ENCODE measurements around the gene OR2Y1. TPM values are rescaled to one million over a fixed set of nuclear protein-coding genes. Genes with fewer than 3 reads are reported as not detected.
A peak's percentile ranks its signal among the peaks of the same experiment; 100 is the strongest.

Gene OR2Y1
- total RNA-seq, 1 experiment from 2014 or later: not detected

GRCh38 chr5:180785794-180786221, 46.0 kb upstream of the OR2Y1 start:
- Mint-ChIP-seq H3K4me1 (ENCODE audit: insufficient read depth, unreplicated experiment) (peaks cover 13% of the 10 kb centered on the region), H3K36me3 (ENCODE audit: insufficient read depth, unreplicated experiment) (peaks cover 16% of the 10 kb centered on the region), H3K4me3 (ENCODE audit: unreplicated experiment) (no peak overlapping the region), H3K27me3 (ENCODE audit: insufficient read depth, unreplicated experiment) (no peaks in the 10 kb centered on the region), H3K9me3 (ENCODE audit: unreplicated experiment) (no peaks in the 10 kb centered on the region), H3K27ac (ENCODE audit: low read depth, unreplicated experiment) (peak overlapping the region; percentile 36)
- no TSS peak for BruUV-seq (replicated peaks)
- CTCF ChIA-PET: interaction anchor here (0.5 to 1.9 kb wide), 11 partner anchors 14 to 399 kb away, joined by 3 to 14 read pairs (median 3); no protein-coding TSS in a partner anchor
- intact Hi-C loops (cut with micrococcal nuclease): loop anchor here (2.0 kb wide), 3 partner anchors 15 to 403 kb away; partner anchors contain the start of gene ZFP62
- POLR2A ChIA-PET: interaction anchor here (0.6 to 1.7 kb wide), 4 partner anchors 12 to 83 kb away, joined by 3 to 9 read pairs (median 4); partner anchors contain the start of gene MGAT1
- DNase-seq (ENCODE audit: unreplicated experiment): peak; percentile 28
- no peak for TF ChIP-seq CTCF (IDR thresholded peaks at IDR 0.05; ENCODE audit: unreplicated experiment)

- Mint-ChIP-seq H3K27ac (ENCODE audit: low read depth, unreplicated experiment) (peak overlapping the region; percentile 36), H3K4me3 (ENCODE audit: unreplicated experiment) (no peak overlapping the region), H3K36me3 (ENCODE audit: insufficient read depth, unreplicated experiment) (peaks cover 14% of the 10 kb centered on the region), H3K4me1 (ENCODE audit: insufficient read depth, unreplicated experiment) (peaks cover 13% of the 10 kb centered on the region), H3K27me3 (ENCODE audit: insufficient read depth, unreplicated experiment) (no peaks in the 10 kb centered on the region), H3K9me3 (ENCODE audit: unreplicated experiment) (no peaks in the 10 kb centered on the region)
- BruUV-seq (replicated peaks): no TSS peak
- intact Hi-C loops (cut with micrococcal nuclease): loop anchor here (2.0 kb wide), 3 partner anchors 16 to 404 kb away; partner anchors contain the start of gene ZFP62
- ChIA-PET CTCF (interaction anchor here (0.6 to 1.9 kb wide), 19 partner anchors 9 to 422 kb away, joined by 3 to 14 read pairs (median 4); no protein-coding TSS in a partner anchor), POLR2A (interaction anchor here (0.6 to 1.7 kb wide), 7 partner anchors 15 to 450 kb away, joined by 3 to 9 read pairs (median 4); partner anchors contain the start of gene MGAT1)
- DNase-seq (ENCODE audit: unreplicated experiment): no peak
- no peak for TF ChIP-seq CTCF (IDR thresholded peaks at IDR 0.05; ENCODE audit: unreplicated experiment)
Measured at GRCh38 chr5:180785121-180785781, 45.4 kb upstream of the OR2Y1 start.

- peak; percentile 90 for TF ChIP-seq CTCF (IDR thresholded peaks at IDR 0.05; ENCODE audit: unreplicated experiment)
- no peak overlapping the region for H3K4me3 Mint-ChIP-seq (ENCODE audit: unreplicated experiment)
- POLR2A ChIA-PET: interaction anchor here (0.6 to 1.7 kb wide), 9 partner anchors 15 to 451 kb away, joined by 3 to 9 read pairs (median 3); partner anchors contain the start of gene MGAT1
- no peaks in the 10 kb centered on the region for H3K9me3 Mint-ChIP-seq (ENCODE audit: unreplicated experiment)
- CTCF ChIA-PET: interaction anchor here (0.6 to 1.9 kb wide), 18 partner anchors 9 to 423 kb away, joined by 3 to 14 read pairs (median 4); no protein-coding TSS in a partner anchor
- H3K4me1 Mint-ChIP-seq (ENCODE audit: insufficient read depth, unreplicated experiment): peaks cover 13% of the 10 kb centered on the region
- no peaks in the 10 kb centered on the region for H3K27me3 Mint-ChIP-seq (ENCODE audit: insufficient read depth, unreplicated experiment)
- intact Hi-C loops (cut with micrococcal nuclease): loop anchor here (1.0 to 2.0 kb wide), 6 partner anchors 16 to 404 kb away; partner anchors contain the start of gene ZFP62
- H3K36me3 Mint-ChIP-seq (ENCODE audit: insufficient read depth, unreplicated experiment): peaks cover 8% of the 10 kb centered on the region
- peak; percentile 88 for DNase-seq (ENCODE audit: unreplicated experiment)
- H3K27ac Mint-ChIP-seq (ENCODE audit: low read depth, unreplicated experiment): no peak overlapping the region
- no TSS peak for BruUV-seq (replicated peaks)
Measured at GRCh38 chr5:180784497-180785097, 44.7 kb upstream of the OR2Y1 start.
